Kasumi-1 (cell line): ENCODE results near the gene EYA2.
"Not testable (repeated sequence)": the region's sequence is repeated elsewhere in the genome, so short reads cannot be mapped to it uniquely, and the experiment has no call there.

ENCODE experiments used
- DNase-seq, 2 experiments: peaks; one replicate each; lab custom pipeline; 2025; lab: John Stamatoyannopoulos, UW

Gene EYA2, protein sequence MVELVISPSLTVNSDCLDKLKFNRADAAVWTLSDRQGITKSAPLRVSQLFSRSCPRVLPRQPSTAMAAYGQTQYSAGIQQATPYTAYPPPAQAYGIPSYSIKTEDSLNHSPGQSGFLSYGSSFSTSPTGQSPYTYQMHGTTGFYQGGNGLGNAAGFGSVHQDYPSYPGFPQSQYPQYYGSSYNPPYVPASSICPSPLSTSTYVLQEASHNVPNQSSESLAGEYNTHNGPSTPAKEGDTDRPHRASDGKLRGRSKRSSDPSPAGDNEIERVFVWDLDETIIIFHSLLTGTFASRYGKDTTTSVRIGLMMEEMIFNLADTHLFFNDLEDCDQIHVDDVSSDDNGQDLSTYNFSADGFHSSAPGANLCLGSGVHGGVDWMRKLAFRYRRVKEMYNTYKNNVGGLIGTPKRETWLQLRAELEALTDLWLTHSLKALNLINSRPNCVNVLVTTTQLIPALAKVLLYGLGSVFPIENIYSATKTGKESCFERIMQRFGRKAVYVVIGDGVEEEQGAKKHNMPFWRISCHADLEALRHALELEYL

DNA sequence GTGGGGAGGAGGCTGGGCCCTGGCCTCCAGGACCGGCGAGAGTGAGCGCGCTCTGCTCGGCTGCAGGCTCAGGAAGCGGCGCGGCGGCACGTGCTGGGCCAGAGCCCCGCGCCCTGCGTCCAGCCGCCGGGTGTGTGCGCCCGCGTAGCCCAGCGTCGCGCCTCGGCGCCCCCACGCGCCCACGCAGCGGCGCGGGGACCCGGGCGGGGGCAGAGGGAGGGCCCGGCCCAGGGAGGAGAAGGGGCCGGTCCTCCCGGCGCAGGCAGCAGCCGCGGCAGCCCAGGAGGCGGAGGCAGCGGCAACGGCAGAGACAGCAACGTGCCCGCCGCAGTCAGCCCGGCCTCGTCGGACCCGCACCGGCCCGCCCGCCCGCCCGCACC is at the start of gene EYA2:
TSS of gene EYA2 (plus strand) at position 265 of the 380 bp plus-strand sequence. CDS start 95,168 bp downstream, outside the sequence.
- DNase-seq: no peak

DNA sequence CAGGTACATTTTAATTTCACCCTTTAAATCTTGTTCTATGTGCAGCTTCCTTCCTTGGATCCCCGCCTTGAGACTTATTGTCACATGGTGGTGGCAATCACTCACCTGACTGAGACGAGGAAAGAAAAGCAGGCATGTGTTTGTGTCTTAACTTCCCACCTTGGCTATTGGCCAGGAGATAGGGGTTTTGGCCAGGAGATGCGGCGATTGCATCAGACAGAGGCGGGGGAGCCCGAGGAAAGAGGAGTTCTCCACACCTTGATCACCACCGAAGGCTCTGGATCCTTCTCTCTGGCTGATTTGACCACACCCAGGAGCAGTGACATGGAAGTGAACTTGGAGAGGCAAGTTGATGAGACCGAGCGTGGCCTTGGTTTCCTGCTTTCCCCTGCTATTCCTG is 49.7 kb upstream of the EYA2 start:
- DNase-seq: no peak

DNA sequence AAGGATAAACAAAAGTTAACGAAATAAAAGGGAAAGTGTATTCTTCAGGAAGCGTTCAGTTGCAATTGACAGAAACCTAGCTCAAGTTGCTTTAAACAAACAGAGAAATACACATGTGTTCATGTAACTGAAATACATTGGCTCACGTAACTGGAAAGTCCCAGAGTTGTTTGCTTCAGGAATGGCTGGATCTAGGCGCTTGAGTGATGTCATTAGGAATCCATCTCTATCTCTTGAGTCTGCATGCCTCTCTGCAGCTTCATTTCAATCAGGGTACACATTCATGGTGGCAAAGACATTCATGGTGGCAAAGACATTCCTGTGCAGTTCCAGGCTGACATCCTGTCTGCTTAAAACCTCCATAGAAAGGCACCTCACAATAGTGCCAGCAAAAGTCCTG is 45.4 kb upstream of the EYA2 start:
- DNase-seq: no peak

DNA sequence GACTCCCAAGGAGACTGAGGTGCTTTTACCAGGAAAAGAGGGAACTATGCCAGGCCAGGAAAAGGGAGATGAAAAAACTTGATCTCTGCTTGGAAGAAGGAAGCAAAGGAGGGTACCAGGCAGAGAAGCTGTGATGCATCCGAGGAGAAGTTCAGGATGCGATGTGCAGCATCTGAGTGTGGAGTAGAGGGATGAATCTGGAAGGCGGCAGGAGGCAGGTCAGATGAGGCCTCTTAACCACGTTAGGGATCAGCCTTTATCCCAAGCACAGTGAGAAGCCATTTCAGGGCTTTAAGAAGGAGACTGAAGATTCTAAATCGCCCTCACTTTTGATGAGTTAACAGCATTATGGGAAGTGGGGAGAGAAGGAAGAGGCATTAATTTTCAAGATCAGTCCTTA is 44.9 kb upstream of the EYA2 start:
- no peak for DNase-seq

DNA sequence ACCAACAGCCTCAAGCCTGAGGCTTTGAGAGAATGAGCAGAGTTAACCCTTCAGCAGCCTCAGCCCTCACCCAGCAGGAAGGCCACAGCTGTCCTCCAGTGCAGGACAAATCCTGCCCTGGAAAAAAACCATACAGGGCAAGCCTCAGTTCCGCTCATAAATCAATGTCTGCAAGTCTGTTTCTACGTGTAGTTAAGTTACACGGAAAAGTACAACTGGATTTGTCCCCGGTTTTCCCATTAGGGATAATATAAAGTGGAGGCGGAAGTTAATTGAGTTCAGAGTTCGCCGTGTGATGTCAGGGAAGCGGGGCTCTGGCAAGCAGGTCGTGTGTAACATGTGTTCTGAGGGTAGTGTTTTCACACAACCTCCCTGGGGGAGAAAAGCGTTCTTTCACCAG is 44.2 kb upstream of the EYA2 start:
- no peak for DNase-seq

DNA sequence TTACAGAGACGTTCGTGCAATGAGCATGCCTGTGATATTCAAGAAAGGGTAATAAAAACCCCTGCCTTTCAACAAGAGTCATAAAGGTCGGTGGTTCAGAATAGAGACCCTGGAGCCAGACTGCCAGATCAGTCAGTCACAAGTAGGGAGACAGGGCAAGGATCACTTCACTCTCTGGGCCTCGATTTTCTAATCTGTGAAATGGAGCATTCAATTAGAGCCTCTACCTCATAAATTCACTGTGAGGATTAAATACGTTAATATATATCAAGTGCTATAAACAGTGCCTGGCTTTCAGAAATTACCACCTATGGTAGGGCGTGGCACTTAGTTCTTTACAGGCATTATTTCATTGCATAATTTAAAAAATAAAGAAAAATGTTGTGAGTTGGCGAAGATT is 43.7 kb upstream of the EYA2 start:
- no peak for DNase-seq

DNA sequence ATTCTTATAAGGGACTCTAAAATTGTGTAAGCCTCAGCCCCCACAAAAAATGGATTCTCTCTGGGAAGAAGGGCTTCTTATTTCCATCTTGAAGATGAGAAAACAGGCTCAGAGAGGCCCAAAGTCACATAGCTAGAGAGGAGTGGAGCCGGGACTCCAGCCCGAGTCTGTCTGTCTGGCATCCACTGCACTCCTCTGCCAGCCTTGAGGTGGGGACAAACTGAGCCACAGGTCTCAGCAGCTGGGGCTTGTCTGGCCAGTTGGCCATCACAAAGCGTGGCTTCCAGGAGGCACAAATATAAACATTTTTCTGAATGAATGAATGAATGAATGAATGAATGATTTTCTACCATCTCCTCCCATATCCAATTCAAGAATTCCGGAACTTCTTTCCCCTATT is 42.9 kb upstream of the EYA2 start:
- DNase-seq: no peak

DNA sequence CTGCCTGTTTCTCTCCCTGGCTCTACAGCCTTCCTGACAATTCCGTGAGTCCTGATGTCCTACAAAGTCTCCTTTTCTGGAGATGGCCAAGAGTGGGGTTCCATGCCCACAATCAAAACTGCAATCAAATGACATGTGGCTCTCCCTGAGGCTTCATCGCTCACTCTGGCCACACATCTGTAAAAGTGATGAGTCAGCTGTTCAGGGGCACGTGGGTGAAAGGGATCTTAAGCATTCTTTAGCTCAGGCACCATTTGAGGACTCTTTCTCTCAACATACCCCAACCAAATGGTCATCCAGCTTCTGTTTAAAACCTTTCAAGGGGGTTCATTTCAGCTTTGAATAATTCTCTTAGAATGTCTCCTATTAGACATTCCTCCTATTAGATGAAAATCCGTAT is 42.3 kb upstream of the EYA2 start:
- DNase-seq: no peak

DNA sequence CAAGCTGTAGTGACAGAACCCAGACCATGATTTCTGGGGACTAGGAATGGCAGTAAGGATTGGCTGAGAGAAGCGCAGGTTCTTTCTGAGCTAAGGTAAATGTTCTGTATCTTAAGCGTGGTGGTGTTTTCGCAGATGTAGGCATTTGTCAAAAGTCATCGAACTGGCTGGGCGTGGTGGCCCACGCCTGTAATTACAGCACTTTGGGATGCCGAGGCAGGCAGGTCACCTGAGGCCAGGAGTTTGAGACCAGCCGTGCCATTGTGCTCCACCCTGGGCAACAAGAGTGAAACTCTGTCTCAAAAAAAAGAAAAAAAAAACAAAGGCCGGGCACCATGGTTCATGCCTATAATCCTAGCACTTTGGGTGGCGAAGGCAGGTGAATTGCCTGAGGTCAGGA is 40.7 kb upstream of the EYA2 start:
- no peak for DNase-seq

DNA sequence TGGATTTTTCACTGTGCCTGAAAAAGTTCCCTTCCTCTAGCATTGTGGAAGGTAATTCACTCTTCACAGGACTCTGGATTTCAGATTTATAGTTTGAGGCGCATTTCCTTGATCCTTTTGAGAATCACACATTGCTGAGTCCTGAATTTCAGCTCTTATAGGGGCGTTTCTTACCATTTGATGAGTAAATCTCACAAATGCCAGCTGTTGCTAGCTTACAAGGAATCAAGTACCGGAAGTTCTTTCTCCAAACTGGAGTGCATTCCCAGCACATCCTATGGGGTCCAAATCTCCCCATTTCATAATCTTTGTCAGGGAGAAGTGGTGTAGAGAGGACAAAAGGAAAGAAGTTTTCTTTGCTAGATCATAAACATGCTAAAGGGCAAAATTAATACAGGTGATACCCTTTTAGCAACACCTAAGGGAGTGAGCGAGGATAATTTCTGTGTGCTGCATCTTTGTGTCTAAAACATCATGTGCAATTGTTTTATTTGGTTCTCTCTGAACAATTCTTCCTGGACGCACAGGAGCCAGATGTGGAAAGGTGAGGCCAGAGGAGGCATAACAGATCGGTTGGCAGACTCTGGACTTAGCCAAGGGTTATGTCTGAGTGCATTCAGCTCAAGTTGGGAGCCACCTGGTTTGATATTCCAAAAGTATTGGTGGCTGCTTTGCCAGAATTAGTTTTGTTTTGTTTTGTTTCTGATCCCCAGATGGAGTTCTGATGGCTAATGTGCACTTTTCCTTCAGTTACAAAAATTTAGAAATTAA is 37.4 kb upstream of the EYA2 start:
- no peak for DNase-seq

DNA sequence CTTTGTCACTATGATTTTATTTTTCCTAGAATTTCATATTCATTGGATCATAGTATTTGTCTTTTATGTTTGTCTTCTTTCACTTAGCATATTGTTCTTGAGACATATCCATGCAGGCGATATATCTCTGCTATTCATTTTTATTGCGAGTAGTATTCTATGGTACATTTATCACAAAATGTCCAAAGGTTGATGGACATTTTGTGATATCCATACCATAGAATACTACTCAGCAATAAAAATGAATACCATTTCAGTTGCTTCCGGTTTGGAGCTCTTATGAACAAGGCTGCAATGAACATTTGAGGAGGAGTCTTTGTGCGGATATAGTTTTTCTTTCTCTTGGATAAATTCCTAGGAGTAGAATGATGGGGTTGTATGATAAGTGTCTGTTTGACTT is 28.8 kb upstream of the EYA2 start:
- DNase-seq: no peak

DNA sequence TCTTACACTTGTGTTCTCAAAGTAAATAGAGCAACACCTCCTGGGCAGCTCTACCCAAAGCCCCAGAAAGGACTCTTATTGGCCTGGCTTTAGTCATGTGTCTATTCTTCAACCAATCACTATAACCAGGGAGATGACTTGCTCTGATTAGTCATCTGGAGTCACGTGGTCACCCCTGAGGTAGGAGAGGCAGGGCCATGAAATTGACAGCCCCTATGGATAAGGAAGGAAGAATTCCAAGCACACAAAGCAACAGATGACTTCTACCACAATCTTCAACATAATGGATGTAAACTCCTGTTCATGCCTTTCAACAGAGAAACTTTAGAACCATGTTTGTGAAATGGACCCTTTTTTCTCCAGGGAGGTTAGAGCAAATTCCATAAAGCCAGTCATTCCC is 24.6 kb upstream of the EYA2 start:
- DNase-seq: no peak

DNA sequence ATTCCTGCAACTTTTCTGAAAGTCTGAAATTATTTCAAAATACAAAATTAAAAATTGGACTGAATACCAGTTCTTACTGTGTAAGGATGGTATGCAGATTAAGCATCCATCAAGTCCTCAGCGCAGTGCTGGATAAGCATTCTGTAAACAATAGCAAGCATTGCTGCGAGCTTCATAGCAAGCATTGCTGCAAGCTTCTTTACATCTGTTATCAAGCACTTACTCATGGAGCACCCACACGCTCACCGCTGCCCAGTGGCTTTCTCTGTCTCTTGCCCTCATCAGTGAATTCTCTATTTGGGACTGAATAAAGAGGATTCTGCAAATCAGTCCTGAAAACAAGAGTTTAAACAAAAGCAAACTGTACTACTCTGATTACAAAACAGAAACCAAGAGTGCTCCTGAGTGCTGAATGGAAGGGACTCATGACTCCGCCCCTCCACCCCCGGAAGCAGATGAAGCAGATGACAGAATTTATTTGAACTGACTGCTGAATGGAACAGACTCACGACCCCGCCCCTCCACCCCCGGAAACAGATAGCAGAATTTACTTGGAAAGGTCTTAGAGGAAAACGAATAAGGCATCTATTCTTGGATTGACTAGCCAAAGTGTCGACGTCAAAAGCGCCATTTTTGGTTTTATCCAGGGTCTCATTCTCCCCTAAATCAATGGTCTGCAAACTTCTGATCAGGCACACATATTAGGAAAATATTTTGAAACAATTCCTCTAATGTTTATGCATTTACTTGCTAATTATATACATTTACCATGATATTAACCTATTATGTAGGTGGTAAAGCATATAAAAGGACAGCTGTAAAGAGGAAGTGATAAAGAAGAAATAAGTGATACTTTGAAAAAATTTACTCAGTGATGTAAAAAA is 22.1 kb upstream of the EYA2 start:
- no peak for DNase-seq

DNA sequence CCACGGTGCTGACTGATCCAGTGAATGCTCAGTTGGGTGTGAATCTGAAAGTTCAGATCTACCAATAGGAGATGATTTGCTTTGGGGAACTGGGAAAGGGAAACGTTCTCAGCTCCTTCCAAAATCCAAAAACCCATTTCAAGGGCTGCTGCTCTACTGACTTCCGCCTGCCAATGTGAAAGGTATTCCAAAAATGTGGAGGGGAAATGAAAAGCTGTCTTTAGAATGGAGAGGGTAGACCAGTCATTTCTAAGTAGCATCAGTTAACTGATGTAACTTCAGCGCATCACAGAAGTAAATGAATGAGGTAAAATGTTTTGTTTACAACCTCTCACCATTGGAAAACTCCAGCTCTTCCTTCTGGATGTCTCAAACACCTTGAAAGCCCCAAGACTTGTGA is 19.6 kb upstream of the EYA2 start:
- DNase-seq: no peak

DNA sequence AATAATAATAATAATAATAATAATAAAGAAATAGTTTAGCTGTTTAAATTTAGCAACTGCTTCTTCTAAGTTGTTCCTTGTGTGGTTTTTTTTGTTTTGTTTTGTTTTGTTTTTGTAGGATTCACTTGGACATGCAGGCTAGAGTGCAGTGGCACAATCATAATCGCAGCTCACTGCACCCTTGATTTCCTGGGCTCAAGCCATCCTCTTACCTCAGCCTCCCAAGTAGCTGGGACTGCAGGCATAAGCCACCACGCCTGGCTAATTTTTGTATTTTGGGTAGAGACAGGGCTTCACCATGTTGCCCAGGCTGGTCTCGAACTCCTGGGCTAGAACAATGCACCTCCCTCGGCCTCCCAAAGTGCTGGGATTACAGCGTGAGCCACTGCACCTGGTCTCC is 15.3 kb upstream of the EYA2 start:
- DNase-seq: no peak

DNA sequence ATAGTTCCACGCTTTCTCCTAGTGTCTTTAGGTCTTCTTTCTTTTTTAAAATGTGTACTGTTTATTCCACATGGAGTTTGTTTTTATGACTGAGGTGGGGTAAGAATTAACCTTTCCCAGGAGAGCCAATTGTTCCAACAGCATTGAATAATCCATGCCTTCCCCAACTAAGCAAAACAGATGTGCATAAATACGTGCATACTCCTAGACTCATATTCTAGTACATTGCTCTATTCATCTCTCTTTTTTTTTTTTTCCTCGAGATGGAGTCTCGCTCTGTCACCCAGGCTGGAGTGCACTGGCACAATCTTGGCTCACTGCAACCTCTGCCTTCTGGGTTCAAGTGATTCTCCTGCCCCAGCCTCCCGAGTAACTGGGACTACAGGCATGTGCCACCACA is 14.7 kb upstream of the EYA2 start:
- DNase-seq: not testable (repeated sequence)

DNA sequence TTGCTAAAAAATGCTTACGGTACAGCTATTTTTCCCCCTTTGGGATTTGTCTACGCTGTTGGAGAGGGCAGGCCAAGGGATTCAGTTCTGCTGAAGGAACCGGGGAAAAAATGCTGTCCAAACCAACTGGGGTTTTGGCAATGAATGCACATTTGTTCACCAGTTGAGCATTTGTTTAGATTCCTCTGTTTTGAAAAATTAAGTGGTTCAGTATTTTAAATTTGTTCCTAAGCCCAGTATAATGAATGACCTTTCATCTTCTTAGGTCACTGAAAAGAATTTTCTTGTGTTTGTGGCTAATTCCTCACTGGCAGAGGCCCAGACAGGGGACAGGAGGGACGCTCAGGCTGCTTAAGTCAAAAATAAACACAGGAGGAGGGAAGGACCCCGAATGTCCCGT is 10.8 kb upstream of the EYA2 start:
- DNase-seq: no peak

DNA sequence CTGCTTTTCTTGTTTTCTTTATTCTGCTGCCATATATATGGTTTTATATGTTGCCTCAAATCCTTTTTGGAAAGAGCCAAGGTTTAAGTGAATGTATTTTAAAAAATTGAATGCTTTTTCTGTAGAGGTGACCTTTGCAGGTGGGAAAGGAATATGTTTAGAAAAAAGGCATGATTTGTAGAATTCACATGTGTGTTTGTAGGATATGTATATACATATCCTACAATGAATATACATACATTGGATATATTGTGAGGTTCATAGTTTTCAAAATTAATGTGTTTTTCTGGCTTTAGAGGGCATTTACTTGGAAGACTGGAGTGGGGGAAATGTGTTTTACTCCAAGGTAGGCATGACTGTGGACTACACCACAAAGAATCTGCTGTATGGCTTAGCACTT is 4.0 kb upstream of the EYA2 start:
- no peak for DNase-seq

DNA sequence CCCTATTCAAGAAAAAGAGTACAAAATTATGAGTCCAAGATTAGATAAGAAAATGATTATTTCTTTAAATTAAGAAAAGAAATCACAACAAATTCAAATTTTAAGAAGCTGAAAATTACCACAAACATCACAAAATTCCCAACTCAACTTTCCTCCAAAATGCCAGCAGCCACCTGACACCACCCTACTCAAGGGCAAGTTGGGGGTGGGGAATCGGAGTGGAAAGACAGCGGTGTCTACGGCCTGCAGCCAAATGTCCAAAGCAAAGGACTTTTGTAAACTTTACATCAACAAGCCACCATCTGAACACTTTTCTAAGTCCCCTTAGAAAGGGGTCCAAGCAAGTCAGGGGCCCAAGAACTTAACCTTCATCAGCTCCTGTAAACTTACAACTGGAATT is 1.6 kb upstream of the EYA2 start:
- DNase-seq: no peak

DNA sequence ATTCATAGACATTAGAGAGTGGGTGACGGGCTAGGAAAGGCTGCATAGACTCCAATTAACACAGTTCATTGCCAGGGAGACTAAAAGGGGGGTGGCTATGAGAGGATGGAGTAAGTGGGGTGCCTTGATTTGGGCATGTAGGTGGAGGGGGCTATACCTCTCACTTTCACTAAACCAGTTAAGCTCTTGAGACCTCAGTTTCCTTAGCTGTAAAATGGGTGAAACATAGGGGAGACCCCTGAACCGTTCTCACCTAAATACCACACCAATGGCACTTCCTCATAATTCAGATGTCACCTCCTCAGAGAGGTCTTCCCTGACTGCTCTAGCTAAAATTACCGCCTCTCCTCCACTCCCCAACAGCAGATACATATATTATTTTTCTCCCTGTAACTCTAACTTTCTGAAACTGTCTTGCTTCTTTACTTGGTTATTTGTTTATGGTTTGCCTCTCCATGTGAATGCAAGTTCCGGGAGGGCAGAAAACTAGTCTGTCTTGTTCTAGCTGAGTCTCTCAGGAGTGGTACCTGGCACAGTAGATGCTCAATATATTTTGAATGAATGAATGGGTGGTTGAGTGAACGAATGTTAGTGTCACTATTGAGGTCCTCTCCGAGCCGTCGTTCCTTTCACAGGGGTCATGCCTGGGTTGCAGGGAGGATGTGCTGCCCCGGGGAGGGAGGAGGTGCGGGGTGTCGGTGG is 615 bp upstream of the EYA2 start:
- no peak for DNase-seq

DNA sequence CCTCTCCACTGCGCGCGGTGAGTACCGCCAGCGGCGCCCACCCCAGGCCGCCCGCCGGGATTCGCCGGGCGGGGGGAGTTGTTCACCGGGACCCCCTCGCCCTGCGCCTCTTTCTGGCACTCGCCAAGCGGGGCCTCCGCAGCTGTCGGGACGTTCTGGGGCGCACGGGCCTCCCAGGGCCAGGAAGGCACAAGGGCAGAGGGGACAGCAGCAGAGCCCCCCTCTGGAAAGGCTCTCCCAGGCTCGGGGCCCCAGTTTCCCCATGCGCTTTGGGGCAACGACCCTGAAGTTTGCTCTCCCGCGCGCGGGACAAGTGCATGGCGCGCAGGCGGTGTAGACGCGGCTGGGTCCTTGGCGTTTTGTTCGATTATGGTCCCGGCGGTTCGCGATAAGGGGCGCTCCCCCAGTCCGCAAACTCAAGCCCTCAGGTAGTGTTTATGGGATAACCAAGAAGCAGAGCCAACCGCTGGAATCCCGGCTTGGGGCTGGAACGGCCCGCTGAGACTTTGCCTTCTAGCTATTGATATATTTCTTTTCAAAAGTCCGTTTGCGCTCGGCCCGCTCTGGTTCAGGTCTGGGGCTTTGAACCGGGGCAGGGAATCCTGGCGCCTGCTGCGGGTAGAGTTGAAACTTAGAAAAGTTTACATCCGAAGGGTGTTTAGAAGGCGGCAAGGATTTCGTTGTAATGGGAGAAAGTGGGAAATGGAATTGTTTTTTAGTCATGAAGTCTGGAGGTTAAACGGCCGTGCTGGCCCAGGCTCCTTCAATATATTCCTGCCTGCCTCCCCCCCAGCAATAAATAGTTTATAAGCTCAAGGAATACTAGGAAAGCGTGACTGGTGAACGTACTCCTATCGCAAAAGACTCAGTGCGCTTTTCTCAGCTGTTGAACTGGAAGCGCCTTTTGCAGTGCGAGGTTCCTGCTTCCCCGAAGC is 595 bp downstream of the EYA2 start:
- no peak for DNase-seq
